Epithelial cell of umbilical artery (primary cell): ENCODE measurements around the gene SHANK1. TPM values are rescaled to one million over a fixed set of nuclear protein-coding genes. Genes with fewer than 3 reads are reported as not detected.

Experiments
- total RNA-seq: library from RNA; depleted of rRNA; stranded (reverse); fragments of >200 nt; gene quantifications from 2 replicates; pipeline ENCODE4 v1.2.3, GENCODE V29; 2014

The SHANK1 gene
- total RNA-seq = 0.97 and 1.8 TPM in 2 replicates

GRCh38 chr19:50719566-50719965 lies at the start of gene SHANK1:
TSS of gene SHANK1 (minus strand) at chr19:50719802. CDS start at chr19:50716919, 2,883 bp downstream.

GRCh38 chr19:50723069-50723468 lies 3.5 kb upstream of the SHANK1 start, which contains the start of gene CLEC11A:
TSS of gene CLEC11A (plus strand) at chr19:50723364. CDS start at chr19:50723526, 162 bp downstream.

GRCh38 chr19:50649433-50650391 lies 69.9 kb downstream of the SHANK1 start, which contains the start of gene C19orf81:
TSS of gene C19orf81 (plus strand) at chr19:50649445. CDS start at chr19:50649445, 0 bp downstream.

GRCh38 chr19:50639121-50640112 lies 80.2 kb downstream of the SHANK1 start, which contains the start of gene SYT3:
TSS of gene SYT3 (minus strand) at chr19:50639881. CDS start at chr19:50637411, 2,470 bp downstream.

Other genes starting within 250 kb of the SHANK1 start
- 41.3 and 63.2 TPM in 2 replicates for gene EMC10, start 243.3 kb downstream of the SHANK1 start, total RNA-seq
- gene GARIN5A, start 243.0 kb downstream of the SHANK1 start, total RNA-seq = 0.32 TPM in 1 of 2 replicates, not detected in the other
- 15.3 and 22.1 TPM in 2 replicates for gene JOSD2, start 208.6 kb downstream of the SHANK1 start, total RNA-seq
- gene ASPDH, start 205.9 kb downstream of the SHANK1 start, total RNA-seq = not detected in 2 replicates
- gene LRRC4B, start 151.4 kb downstream of the SHANK1 start, total RNA-seq = under 0.01 TPM in 1 of 2 replicates, not detected in the other
- gene SYT3, start 79.9 kb downstream of the SHANK1 start, total RNA-seq = under 0.01 and 0.15 TPM in 2 replicates
- gene C19orf81, start 70.4 kb downstream of the SHANK1 start, total RNA-seq = 2.7 TPM in 1 of 2 replicates, not detected in the other
- 22.4 and 27.4 TPM in 2 replicates for gene CLEC11A, start 3.6 kb upstream of the SHANK1 start, total RNA-seq
- gene GPR32, start 50.7 kb upstream of the SHANK1 start, total RNA-seq = not detected in 2 replicates
- not detected in 2 replicates for gene ACP4, start 70.6 kb upstream of the SHANK1 start, total RNA-seq
- not detected in 2 replicates for gene KLK1, start 104.0 kb upstream of the SHANK1 start, total RNA-seq
- not detected in 2 replicates for gene KLK15, start 113.8 kb upstream of the SHANK1 start, total RNA-seq
- gene KLK3, start 135.1 kb upstream of the SHANK1 start, total RNA-seq = not detected in 2 replicates
- not detected in 2 replicates for gene KLK2, start 153.6 kb upstream of the SHANK1 start, total RNA-seq
- gene KLK4, start 191.6 kb upstream of the SHANK1 start, total RNA-seq = not detected in 2 replicates
- gene KLK5, start 233.2 kb upstream of the SHANK1 start, total RNA-seq = not detected in 2 replicates
- gene KLK6, start 249.8 kb upstream of the SHANK1 start, total RNA-seq = 0.32 TPM in 1 of 2 replicates, not detected in the other